Epithelial cell of proximal tubule (primary cell): ENCODE results near the gene HACD3. TPM values are rescaled to one million over a fixed set of nuclear protein-coding genes. Genes with fewer than 3 reads are reported as not detected.

Experiments used
- DNase-seq: peaks from one replicate; pipeline ENCODE4 v3.0.0-alpha.2; 2011; ENCODE audit warnings: low read depth
- H3K4me3 ChIP-seq: 2 replicates; pipeline ENCODE4 v1.5.1; 2011; ENCODE audit warnings: low read depth, mild to moderate bottlenecking, low read length
- CTCF ChIP-seq: conservative IDR thresholded peaks from 2 replicates; pipeline ENCODE4 v1.5.1; 2012; ENCODE audit warnings: low read depth, mild to moderate bottlenecking, low read length
- total RNA-seq: library from RNA; depleted of rRNA; stranded (reverse); fragments of >200 nt; gene quantifications from 2 replicates; pipeline ENCODE4 v1.2.3, GENCODE V29; 2015

Gene HACD3
- total RNA-seq, 1 donor from 2014 or later, result 127 TPM

- DNase-seq, result no peak
- no peak within 1 kb of the TSS for H3K4me3 ChIP-seq
- no peak for TF ChIP-seq CTCF
These were observed 91.4 kb downstream of the HACD3 start, which contains the start of gene SLC24A1 for GRCh38 chr15:65621638-65622037. Gene SLC24A1, plus strand, starts transcription at chr15:65621938. Its CDS starts 2,143 bp downstream, at chr15:65624081.

GRCh38 chr15:65623103-65623502 lies 92.8 kb downstream of the HACD3 start:
- H3K4me3 ChIP-seq, result no peak overlapping the region
- DNase-seq, result no peak
- TF ChIP-seq CTCF, result no peak

- DNase-seq, result no peak
- TF ChIP-seq CTCF, result no peak
- no peak overlapping the region for H3K4me3 ChIP-seq
These were observed 96.6 kb downstream of the HACD3 start for GRCh38 chr15:65626856-65627255.

Other genes with a start within 250 kb of the HACD3 start
- gene PARP16, start 243.6 kb upstream of the HACD3 start, total RNA-seq, result 3.5 and 7.9 TPM in 2 replicates
- gene RNU5A-1, start 234.4 kb upstream of the HACD3 start, total RNA-seq, result not detected in 2 replicates
- not detected in 2 replicates for gene RNU5B-1, start 225.8 kb upstream of the HACD3 start, total RNA-seq
- not detected in 2 replicates for gene IGDCC3, start 152.5 kb upstream of the HACD3 start, total RNA-seq
- 4.0 and 6.5 TPM in 2 replicates for gene IGDCC4, start 107.5 kb upstream of the HACD3 start, total RNA-seq
- gene DPP8, start 12.8 kb upstream of the HACD3 start, total RNA-seq, result 17.2 and 25.7 TPM in 2 replicates
- 40.9 and 41.6 TPM in 2 replicates for gene INTS14, start 80.7 kb downstream of the HACD3 start, total RNA-seq
- 7.2 and 8.9 TPM in 2 replicates for gene SLC24A1, start 91.5 kb downstream of the HACD3 start, total RNA-seq